Stimulated activated CD4-positive, alpha-beta T cell treated with anti-CD3 and anti-CD28 coated beads, Interleukin-15, amount 100 ng/mL, for 24 hours (primary cell): ENCODE results near the gene FNDC3B.

Source experiments
- DNase-seq: peaks from one replicate; pipeline ENCODE4 v3.0.0-alpha.2; 2020

FNDC3B gene

GRCh38 chr3:172138792-172139507, 99.6 kb downstream of the FNDC3B start:
- peak; percentile 53 for DNase-seq

GRCh38 chr3:172139528-172140276, 100.3 kb downstream of the FNDC3B start:
- DNase-seq = no peak

DNA sequence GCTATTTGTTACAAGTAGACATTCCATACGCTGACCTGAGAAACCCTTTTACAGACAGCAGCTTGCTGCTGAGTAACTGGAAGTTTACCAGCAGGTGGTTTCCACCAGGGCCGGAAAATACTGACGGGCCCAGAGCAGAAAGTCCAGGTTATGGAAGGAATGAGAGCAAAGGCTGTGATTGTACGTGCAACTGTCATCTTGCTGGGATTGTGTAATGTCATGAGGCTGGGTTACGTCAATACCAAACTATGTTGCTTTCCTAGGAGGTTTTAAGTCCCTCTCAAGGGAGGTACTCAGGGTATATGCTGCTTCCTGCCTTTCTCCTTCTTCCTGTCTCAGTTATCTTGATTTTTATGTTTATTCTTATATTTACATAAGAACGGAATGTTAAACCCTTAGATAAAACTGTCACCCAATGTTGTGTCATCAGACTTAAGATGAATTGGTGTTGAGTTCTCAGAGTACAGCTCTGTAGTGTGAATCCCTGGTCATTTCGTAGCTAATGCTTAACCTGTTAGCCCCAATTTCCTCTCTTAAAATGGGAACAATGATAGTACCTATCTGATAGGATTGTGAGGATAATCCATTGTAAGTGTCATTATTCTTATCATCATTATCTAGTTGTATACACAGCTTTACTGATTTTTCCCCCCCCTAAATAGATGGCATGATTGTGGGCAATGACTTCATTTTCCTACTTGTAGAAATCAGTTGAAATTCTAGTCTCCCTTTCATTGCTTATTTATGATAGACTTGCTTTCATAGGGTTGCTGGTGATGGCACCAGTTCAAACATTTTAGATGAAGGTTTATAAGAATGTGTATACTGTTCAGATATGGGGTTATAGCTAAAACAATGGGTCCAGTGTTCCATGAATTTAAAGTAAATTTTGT, 101.4 kb downstream of the FNDC3B start:
- DNase-seq = peak; percentile 17

DNA sequence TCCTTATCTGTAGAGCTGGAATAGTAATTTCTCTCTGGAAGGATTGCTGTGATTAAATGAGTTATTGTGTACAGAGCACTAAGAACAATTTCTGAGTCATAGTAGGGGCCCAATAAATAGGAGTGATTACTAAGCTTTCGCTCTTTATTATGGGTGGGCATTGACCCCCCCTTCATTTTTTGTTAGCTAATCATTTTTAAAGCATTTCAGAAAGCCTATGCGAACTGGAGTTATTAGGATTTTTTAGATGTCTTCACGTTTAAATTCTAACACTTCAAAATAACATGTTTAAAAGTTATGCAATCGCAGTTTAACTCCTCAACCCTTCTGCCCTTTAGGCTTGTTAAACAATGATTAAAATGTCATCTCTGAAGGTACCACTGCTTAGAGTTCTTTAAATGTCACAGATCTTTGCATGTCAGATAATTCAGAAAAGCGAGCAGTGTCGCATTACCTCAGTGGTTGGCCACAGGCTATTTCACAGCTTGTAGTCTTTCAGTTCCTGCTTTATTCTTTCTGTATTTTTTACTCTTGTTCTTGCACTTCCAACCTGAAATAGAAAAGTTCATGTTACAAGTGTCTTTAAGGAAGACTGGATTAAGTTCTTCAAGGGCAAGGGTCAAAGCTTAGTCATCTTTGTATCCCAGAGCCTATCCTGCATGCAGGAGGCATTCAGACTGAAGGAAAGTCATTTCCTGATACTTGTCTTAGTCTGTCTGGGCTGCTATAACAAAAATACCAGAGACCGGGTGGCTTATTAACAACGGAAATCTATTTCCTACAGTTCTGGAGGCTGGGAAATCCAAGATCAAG, 102.9 kb downstream of the FNDC3B start:
- no peak for DNase-seq

- no peak for DNase-seq
Measured at GRCh38 chr3:172142864-172143451, 103.6 kb downstream of the FNDC3B start.

- DNase-seq = no peak
Measured at GRCh38 chr3:172143739-172144497, 104.5 kb downstream of the FNDC3B start.

- no peak for DNase-seq
Measured at GRCh38 chr3:172144601-172145000, 105.2 kb downstream of the FNDC3B start.

DNA sequence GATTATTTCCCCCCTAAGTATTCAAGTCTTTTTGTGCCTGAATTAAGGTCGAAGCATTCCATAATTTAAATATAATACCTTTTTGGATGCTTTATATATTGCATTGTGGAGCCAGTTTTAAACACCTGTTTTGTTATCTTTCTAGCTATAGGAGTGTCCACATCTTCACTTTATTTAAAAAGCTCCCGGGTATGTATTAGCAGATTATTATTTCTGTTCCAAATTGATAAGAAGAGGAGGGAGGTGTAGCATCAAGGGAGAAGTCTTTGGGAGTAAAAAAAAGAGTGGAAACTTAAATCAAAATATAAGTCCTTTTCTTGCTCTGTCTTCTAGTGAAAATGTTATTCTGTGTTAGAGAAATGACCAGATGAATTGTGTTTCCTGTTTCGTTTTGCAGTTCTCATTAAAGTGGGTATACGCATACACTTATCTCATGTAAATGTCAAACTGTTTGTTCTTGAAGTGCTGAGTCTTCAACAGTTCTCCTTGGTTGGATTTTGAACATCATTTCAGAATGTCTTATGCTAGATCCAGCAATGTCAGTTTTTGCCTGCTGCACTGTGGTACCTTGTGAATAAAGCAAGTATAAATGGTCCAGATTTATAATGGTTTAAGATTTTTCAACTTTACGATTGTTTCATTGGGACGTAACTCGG, 105.8 kb downstream of the FNDC3B start:
- DNase-seq = no peak

DNA sequence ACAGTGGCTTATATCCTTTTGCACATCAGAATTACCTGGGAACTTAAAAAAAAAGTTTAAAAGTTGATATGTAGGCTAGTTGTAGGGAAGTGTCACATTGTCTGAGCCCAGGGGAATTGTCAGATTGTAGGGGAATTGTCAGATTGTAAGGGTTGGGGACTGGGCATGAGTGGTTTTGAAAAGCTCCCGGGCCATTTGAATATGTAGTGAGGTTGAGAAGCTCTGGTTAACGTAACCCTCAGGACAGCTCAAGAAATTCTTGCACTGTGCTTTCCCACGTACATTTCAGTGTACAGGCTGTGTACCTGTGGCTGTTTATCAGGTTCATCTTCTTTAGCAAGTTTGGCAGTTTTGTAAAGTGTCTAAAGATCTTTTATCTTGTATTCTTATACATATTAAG, 107.0 kb downstream of the FNDC3B start:
- no peak for DNase-seq

- no peak for DNase-seq
Measured at GRCh38 chr3:172147113-172147818, 107.9 kb downstream of the FNDC3B start.

GRCh38 chr3:172148241-172148640, 108.9 kb downstream of the FNDC3B start:
- no peak for DNase-seq

DNA sequence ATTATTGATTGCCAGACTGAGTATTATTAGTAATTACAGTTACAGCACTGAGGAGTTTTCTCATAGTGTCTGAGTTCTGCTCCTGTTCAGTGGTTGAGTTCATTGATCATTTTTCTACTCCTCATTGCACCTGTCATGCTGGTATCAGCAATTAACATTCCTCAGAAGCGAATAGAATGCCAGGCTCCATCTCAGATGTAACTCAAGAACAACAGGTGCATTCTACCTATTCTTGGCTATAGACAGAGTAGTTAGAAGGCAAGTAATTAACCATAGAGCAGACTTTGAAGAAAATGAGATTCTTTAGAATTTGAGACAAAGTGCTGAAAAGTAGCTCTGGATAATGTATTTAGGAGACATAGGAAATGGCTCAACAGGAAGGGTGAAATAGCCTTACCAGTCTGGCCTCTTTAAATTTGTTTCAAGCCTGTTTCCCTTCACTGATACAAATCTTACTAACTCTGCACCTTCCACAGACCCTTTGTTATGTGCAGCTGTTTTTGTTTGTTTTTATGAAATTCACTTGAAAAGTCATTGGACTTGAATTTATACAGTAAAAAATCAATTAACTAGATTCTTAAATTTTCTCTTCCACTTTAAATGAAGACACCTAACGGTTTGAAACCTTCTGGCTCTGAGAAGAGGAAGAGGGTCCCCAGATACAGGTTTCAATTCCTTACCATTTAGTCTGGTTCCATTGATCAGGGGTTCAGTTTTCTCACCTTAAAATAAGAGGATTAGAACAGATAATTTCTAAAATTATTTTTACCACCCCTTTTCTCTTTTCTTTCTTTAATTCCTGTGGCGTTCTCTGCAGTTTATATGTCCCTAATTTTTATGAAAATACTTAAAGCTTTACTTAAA, 109.6 kb downstream of the FNDC3B start:
- no peak for DNase-seq

DNA sequence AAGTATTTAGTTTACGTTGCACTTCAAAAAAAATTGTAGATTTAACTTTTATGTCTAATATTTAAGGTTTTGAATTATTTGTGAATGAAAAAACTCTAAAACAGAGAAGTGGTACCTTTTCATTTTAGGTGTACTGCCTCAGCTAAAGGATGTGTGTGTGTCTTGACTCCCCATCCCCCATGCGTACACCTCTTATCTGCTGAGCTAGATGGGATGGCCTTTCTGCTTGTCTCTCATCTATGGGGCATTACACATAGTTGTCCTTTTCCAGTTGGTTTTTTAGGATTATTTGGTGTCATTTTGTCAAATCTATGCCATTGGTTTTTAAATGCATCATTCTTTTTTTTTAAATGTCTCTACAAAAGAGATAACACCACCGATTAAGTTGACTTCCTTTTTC, 110.9 kb downstream of the FNDC3B start:
- DNase-seq = no peak

DNA sequence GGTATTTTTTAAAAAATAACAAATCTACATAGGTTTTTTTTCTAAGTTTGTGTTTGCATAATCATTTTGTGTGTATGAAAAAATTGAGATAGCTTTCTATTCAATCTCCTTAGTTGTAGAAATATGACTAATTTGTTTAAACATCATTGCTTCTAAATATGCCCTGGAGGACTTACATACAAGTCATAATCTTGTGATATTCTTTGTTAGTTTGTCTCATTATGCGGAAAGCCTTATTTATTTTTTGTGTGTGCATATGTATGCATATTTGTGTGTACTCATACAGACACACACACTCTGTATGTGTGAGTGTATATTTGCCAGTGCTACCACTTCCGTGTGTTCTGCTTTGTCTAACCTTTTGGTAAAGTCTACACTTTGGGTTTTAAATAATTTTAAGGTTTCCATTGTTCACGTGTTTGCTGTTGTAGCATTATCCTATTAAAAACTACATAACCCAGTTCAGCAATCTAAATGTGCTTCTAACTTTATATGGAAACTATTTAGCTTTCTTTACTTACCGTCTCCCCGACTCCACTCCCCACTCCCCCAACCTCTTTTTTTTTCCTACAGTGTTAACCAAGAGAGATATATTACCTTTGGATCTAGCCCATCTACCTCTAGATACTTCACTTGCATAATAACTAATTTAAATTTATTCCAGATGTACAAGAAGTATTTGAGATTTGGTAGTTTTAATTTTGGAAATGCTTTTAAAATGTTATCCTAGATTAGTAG, 111.7 kb downstream of the FNDC3B start:
- no peak for DNase-seq

GRCh38 chr3:172151651-172152649, 112.6 kb downstream of the FNDC3B start:
- no peak for DNase-seq

- no peak for DNase-seq
Measured at GRCh38 chr3:172152874-172153273, 113.5 kb downstream of the FNDC3B start.

DNA sequence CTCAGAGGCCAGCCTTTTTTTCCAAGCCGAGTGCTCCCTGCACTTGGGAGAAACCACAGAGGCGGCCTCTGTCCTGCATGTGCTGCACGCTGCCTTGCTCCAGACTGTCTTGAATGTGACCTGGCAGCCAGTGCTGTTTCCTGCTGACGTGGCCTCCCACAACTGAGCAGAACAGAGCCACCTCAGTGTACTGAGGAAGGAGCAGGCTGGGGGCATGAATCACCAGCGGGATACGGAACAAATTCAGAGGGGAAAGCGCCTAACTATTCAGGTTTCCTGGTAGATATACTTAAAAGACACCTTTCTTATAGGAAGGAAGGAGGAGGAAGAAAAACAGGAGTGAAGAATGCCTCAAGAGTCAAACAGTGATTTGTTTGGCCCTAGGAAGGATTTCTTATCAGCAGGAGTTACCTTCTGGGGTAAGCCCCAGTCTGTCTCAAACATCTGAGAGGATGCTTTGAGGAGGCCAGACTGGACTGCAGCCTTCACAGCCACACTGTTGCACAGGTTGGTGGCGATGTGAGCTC, 114.0 kb downstream of the FNDC3B start:
- peak; percentile 68 for DNase-seq
